ENCODE measurements around the gene CCDC134. TPM values are rescaled to one million over a fixed set of nuclear protein-coding genes. Genes with fewer than 3 reads are reported as not detected.

The CCDC134 gene
- total and polyA plus RNA-seq, 9 of the 15 experiments (the other 6 are each of a cell fraction or from before 2014, with no cell fraction given) = 0.56 to 11.9 (median 5.3) TPM

GRCh38 chr22:41845380-41846267 is 45.1 kb downstream of the CCDC134 start (continued):
- TF ChIP-seq U2AF2 (optimal IDR thresholded peaks at IDR 0.05; ENCODE audit: low read depth, low read length) (no peak), E2F8 (IDR thresholded peaks at IDR 0.05; ENCODE audit: low read depth, partially characterized antibody) (no peak), HES1 (IDR thresholded peaks at IDR 0.05; ENCODE audit: low read depth) (peak; percentile 94), RBM34 (IDR thresholded peaks at IDR 0.05; ENCODE audit: borderline replicate concordance, insufficient read depth, low read length) (no peak), BCL6 (CRISPR knock-in tag; IDR thresholded peaks at IDR 0.05) (peak; percentile 63; the same call in 1 of the 2 replicates), ETV6 (IDR thresholded peaks at IDR 0.05; ENCODE audit: borderline replicate concordance in 1 of 2, low read depth in 2 of 2, low read length in 1 of 2) (no peak), ETV6 (CRISPR knock-in tag; IDR thresholded peaks at IDR 0.05; ENCODE audit: borderline replicate concordance) (no peak), LEF1 (IDR thresholded peaks at IDR 0.05) (peak; percentile 91), KAT7 (CRISPR knock-in tag; IDR thresholded peaks at IDR 0.05; ENCODE audit: borderline replicate concordance) (no peak), ZNF184 (CRISPR knock-in tag; IDR thresholded peaks at IDR 0.05) (no peak), CREB1 (IDR thresholded peaks at IDR 0.05) (peak; percentile 27; the same call in 1 of the 2 replicates), CREB1 (CRISPR knock-in tag; IDR thresholded peaks at IDR 0.05) (no peak), LCOR (CRISPR knock-in tag; IDR thresholded peaks at IDR 0.05) (no peak), ZNF395 (CRISPR knock-in tag; IDR thresholded peaks at IDR 0.05) (peak; percentile 83; the same call in 1 of the 2 replicates), ZBTB33 (CRISPR knock-in tag; IDR thresholded peaks at IDR 0.05) (no peak), CBX3 (IDR thresholded peaks at IDR 0.05; ENCODE audit: borderline replicate concordance in 1 of 2, low read length in 2 of 2) (no peak; a peak in 1 of 3 replicates), E2F5 (CRISPR knock-in tag; IDR thresholded peaks at IDR 0.05) (no peak), CEBPG (CRISPR knock-in tag; IDR thresholded peaks at IDR 0.05) (no peak), CEBPG (tag; conservative IDR thresholded peaks at IDR 0.05 in 1 of 2, IDR thresholded peaks at IDR 0.05 in 1 of 2) (no peak), RFX1 (IDR thresholded peaks at IDR 0.05) (no peak)

Data from K562 (cell line).